Measurements from ENCODE around the gene GPRC5D.

The GPRC5D gene

DNA sequence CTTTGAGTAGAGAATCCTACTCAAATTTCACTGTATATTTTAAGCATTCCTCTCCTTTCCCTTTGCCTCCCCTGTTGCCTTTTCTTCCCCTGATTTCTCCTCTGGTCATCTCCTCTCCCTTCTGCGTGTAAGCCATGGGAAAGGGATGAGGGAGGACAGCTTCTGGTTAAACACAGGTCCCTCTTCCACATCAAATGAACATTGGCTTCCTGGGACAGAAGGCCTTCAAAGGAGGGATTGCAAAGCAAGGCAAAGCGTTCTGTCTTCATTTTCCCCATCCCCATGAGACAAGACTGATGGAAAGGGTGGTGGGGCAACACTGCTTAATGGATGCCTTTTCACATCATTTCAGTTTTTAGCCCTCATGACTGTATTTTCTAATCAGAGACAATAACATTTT, 34.5 kb downstream of the GPRC5D start:
- H3K4me3 ChIP-seq (ENCODE audit: low read depth, low read length): no peak overlapping the region
- in situ Hi-C loops (cut with HindIII; ENCODE audit: low sequenced_read_pairs): no loop called here
- DNase-seq (ENCODE audit: low read depth): no peak
- TF ChIP-seq, protein P1, sequence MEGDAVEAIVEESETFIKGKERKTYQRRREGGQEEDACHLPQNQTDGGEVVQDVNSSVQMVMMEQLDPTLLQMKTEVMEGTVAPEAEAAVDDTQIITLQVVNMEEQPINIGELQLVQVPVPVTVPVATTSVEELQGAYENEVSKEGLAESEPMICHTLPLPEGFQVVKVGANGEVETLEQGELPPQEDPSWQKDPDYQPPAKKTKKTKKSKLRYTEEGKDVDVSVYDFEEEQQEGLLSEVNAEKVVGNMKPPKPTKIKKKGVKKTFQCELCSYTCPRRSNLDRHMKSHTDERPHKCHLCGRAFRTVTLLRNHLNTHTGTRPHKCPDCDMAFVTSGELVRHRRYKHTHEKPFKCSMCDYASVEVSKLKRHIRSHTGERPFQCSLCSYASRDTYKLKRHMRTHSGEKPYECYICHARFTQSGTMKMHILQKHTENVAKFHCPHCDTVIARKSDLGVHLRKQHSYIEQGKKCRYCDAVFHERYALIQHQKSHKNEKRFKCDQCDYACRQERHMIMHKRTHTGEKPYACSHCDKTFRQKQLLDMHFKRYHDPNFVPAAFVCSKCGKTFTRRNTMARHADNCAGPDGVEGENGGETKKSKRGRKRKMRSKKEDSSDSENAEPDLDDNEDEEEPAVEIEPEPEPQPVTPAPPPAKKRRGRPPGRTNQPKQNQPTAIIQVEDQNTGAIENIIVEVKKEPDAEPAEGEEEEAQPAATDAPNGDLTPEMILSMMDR (IDR thresholded peaks at IDR 0.05; ENCODE audit: low read depth, low read length, missing control alignments): no peak

DNA sequence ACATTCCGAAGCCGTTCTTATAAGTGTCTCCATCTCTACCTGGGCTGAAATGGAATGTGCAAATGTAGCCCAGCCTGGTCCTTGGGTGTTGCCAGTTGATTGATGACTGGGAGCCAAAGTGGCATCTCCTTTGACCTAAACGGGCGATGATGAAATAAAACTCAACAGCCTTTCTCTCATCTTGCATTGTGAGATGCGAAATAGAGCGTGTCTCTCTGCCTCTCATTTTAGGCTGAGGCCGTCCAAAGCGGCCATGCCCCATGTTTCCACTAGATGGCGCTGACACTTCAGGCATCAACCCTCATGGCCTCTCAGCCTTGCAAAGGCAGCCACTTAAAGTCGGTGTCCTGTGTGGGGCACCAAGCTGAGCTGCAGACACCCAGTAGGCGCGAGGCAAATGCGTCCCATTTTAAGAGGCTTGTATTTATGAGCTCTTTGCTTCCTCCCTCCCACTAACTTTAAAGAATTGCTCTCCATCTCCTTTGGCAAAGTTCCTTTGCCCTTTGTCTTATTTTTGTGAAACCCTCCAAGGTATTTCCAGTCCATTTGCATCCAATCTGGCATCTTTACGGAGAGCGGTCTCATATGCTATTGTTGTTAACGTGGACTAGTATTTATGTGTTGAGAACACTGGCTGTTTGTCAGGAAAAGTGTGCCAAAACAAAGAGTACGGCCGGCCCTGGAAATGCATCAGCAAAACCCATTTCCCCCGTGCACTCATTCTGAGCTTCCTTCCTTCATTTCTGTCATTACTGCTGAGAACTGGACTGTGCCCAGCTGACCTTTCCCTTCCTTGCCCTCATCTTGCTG, 35.6 kb downstream of the GPRC5D start:
- peak; percentile 68 for DNase-seq (ENCODE audit: low read depth)
- TF ChIP-seq, protein P1 (IDR thresholded peaks at IDR 0.05; ENCODE audit: low read depth, low read length, missing control alignments): peak; percentile 99
- H3K4me3 ChIP-seq (ENCODE audit: low read depth, low read length): no peak overlapping the region
- in situ Hi-C loops (cut with HindIII; ENCODE audit: low sequenced_read_pairs): no loop called here

DNA sequence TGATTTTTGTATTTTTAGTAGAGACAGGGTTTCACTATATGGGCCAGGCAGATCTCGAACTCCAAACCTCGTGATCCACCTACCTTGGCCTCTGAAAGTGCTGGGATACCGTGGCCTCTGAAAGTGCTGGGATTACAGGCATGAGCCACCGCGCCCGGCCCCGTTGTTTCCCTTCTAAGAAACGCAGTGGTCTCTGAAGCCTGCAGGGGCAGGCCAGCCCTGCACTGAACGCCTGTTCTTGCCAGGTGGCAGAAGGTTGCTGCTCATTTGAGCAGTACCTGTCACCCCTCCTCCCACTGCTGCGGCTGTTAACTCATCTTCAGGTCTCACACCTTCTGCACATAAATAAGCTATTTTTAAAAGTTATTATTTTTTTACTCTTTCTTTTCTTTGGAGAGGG, 36.3 kb downstream of the GPRC5D start:
- in situ Hi-C loops (cut with HindIII; ENCODE audit: low sequenced_read_pairs): no loop called here
- H3K4me3 ChIP-seq (ENCODE audit: low read depth, low read length): no peak overlapping the region
- TF ChIP-seq, protein P1 (IDR thresholded peaks at IDR 0.05; ENCODE audit: low read depth, low read length, missing control alignments): no peak
- no peak for DNase-seq (ENCODE audit: low read depth)

DNA sequence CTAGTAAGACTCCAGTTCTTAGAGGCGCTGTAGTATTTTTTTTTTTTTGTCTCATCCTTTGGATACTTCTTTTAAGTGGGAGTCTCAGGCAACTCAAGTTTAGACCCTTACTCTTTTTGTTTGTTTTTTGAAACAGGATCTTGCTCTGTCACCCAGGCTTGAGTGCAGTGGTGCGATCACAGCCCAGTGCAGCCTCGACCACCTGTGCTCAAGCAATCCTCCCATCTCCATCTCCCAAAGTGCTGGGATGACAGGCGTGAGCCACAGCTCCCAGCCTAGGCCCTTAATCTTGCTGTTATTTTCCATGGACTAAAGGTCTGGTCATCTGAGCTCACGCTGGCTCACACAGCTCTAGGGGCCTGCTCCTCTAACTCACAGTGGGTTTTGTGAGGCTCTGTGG, 39.3 kb downstream of the GPRC5D start:
- H3K4me3 ChIP-seq (ENCODE audit: low read depth, low read length): no peak overlapping the region
- in situ Hi-C loops (cut with HindIII; ENCODE audit: low sequenced_read_pairs): no loop called here
- DNase-seq (ENCODE audit: low read depth): no peak
- TF ChIP-seq, protein P1 (IDR thresholded peaks at IDR 0.05; ENCODE audit: low read depth, low read length, missing control alignments): no peak

DNA sequence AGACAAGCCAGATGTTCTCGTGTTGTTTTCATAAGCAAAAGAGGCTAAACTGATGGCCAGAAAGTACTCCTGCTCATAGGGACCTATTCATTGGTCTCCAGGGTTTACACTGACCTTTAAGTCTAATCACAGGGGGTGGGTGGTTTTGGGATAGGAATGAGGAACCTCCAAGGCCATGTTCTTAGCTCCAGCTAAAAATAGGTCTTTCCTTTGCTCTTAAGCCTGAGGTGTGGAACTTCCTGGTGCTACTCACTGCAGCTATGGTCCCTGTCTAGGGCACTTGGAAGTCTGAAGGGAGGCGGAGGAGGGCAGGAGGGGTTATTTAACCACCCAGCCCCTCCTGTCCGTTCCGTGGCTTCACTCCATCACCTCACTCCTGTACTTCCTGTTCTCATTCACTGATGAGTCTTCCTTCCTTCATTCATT, 42.0 kb downstream of the GPRC5D start:
- in situ Hi-C loops (cut with HindIII; ENCODE audit: low sequenced_read_pairs): no loop called here

DNA sequence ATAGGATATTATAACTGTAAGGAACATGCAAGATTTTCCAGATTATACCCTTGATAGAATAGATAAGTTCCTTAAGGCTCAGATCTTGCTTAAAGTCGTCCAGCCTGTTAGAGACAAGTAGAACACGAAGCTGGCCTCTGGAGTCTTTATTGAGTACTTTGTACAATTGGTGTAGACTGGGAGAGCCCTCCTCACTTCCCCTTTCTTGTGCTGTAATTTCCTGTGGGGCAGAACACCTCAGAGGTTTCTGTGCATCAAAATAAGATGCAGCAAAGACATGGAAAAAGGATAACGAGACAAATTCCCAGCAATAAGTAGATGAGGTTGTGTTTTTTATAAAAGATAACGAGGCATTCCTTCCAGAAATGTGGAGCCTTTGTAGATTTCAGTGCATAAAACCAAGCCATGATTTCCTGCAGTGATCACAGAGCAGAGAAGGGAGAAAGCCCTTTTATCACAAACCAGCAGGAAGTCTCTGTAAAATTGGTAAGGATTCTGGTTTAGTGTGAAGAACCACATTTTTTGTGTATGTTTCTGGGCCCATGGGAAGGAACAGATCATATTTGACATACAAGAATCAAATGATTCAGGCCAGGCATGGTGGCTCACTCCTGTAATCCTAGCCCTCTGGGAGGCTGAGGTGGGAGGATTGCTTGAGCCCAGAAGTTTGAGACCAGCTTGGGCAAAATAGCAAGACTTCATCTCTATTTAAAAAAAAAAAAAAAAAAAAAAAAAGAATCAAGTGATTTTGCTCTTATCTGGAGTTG, 42.6 kb downstream of the GPRC5D start:
- in situ Hi-C loops (cut with HindIII; ENCODE audit: low sequenced_read_pairs): no loop called here
- TF ChIP-seq, protein P1 (IDR thresholded peaks at IDR 0.05; ENCODE audit: low read depth, low read length, missing control alignments): no peak
- H3K4me3 ChIP-seq (ENCODE audit: low read depth, low read length): no peak overlapping the region
- no peak for DNase-seq (ENCODE audit: low read depth)

More for the DNA sequence above, 42.0 kb downstream of the GPRC5D start:
- DNase-seq (ENCODE audit: low read depth): no peak
- TF ChIP-seq, protein P1 (IDR thresholded peaks at IDR 0.05; ENCODE audit: low read depth, low read length, missing control alignments): no peak
- no peak overlapping the region for H3K4me3 ChIP-seq (ENCODE audit: low read depth, low read length)
